Endodermal cell (in vitro differentiated cells): ENCODE results near the gene UBLCP1. TPM values are rescaled to one million over a fixed set of nuclear protein-coding genes. Genes with fewer than 3 reads are reported as not detected.

Source experiments
- DNase-seq: peaks from one replicate; pipeline ENCODE4 v3.0.0-alpha.2; 2017
- H3K27ac ChIP-seq: 2 replicates; pipeline ENCODE4 v1.5.1; 2013; ENCODE audit warnings: mild to moderate bottlenecking, low read depth, low read length, moderate library complexity
- H3K27me3 ChIP-seq: 2 replicates; pipeline ENCODE4 v1.6.1; 2013; ENCODE audit warnings: mild to moderate bottlenecking, low read length, moderate library complexity; ENCODE audit not compliant: insufficient read depth, control insufficient read depth, poor library complexity, severe bottlenecking
- H3K36me3 ChIP-seq: 2 replicates; pipeline ENCODE4 v1.7.0; 2013; ENCODE audit warnings: mild to moderate bottlenecking, low read length, moderate library complexity; ENCODE audit not compliant: control insufficient read depth, insufficient read depth
- H3K4me1 ChIP-seq: one replicate; pipeline ENCODE4 v1.7.0; 2013; ENCODE audit warnings: low read length; ENCODE audit not compliant: control insufficient read depth, insufficient read depth
- H3K4me3 ChIP-seq: 2 replicates; pipeline ENCODE4 v1.5.1; 2013; ENCODE audit warnings: mild to moderate bottlenecking, low read length, moderate library complexity
- H3K9ac ChIP-seq: 2 replicates; pipeline ENCODE4 v1.6.1; 2013; ENCODE audit warnings: mild to moderate bottlenecking, low read length, moderate library complexity; ENCODE audit not compliant: poor library complexity, severe bottlenecking; ENCODE audit errors: extremely low read depth
- H3K9me3 ChIP-seq: 2 replicates; pipeline ENCODE4 v1.6.1; 2013; ENCODE audit warnings: mild to moderate bottlenecking, low read length, moderate library complexity; ENCODE audit not compliant: control insufficient read depth
- H3K27ac Mint-ChIP-seq: 2 replicates; pipeline ENCODE4 v1.8.0; 2020; ENCODE audit warnings: mixed read lengths
- H3K27me3 Mint-ChIP-seq: 2 replicates; pipeline ENCODE4 v1.8.0; 2021; ENCODE audit warnings: mild to moderate bottlenecking, mixed read lengths; ENCODE audit not compliant: insufficient read depth
- H3K36me3 Mint-ChIP-seq: 2 replicates; pipeline ENCODE4 v1.8.0; 2020; ENCODE audit warnings: low read depth, mixed read lengths
- H3K4me1 Mint-ChIP-seq: 2 replicates; pipeline ENCODE4 v1.8.0; 2020; ENCODE audit warnings: mixed read lengths
- H3K4me3 Mint-ChIP-seq: 2 replicates; pipeline ENCODE4 v1.8.0; 2020; ENCODE audit warnings: mild to moderate bottlenecking, moderate library complexity, mixed read lengths
- H3K9me3 Mint-ChIP-seq: 2 replicates; pipeline ENCODE4 v1.8.0; 2020; ENCODE audit warnings: mild to moderate bottlenecking, mixed read lengths
- WGBS, 2 experiments: methylation state at CpG; one replicate each; pipeline versions ENCODE4 v1.1.5 to v1.1.7; 2013; ENCODE audit warnings: missing lambda C conversion rate in 2 of 2, mixed read lengths in 1 of 2; ENCODE audit not compliant: insufficient coverage in 1 of 2, insufficient read length in 1 of 2; 5-methylcytosine and 5-hydroxymethylcytosine counted together
- total RNA-seq, 2 donors: library from RNA; stranded (reverse); fragmentation: NEBNext Ultra II Directional in 1 of 2; extraction: Animal tissue kit (Norgen Biotek cat#: 25700) in 1 of 2; gene quantifications; 2 replicates in 1 of 2; 3 replicates in 1 of 2; pipeline ENCODE4 v1.2.1, GENCODE V29; 2021
- TF ChIP-seq, protein P1 (sequence below): fragments of 200-600 bp; sonication (generic); conservative IDR thresholded peaks from 2 replicates; pipeline ENCODE4 v1.5.0; 2021; ENCODE audit warnings: antibody characterized with exemption, mild to moderate bottlenecking

Gene UBLCP1
- total RNA-seq, 2 donors from 2014 or later, result 38.0 to 44.4 TPM

DNA sequence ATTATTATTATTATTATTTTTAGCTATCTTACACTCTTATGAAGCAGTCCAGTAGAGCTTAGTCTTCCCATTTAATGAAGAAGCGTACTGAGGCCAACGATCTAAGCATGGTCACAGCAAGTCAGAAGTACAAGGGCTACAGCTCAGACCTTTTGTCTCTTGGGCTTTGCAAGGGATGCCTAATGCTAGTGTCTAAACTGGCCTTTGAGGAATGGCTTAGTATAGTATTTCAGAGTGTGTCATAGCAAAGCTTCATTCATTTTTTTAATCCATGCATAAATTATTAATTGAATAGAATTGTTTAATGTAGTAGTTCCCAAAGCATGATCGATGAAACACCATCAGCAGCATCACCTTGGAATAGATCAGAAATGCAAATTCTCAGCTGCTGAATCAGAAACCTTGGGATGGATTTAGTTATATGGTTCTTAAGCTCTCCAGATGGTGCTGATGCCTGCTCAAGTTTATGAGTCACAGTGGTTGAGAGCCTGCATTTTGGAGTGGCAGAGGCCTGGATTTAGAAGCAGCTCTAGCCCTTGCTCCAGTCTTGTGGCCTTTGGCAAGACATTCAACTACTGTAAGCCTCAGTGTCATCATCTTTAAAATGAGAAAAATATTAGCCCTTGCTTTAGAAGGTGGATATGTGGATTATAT is 61.1 kb downstream of the UBLCP1 start:
- Histone ChIP-seq H3K27me3 (peaks cover 4% of the 10 kb centered on the region), H3K9ac (no peak overlapping the region), H3K9me3 (no peaks in the 10 kb centered on the region), H3K36me3 (no peaks in the 10 kb centered on the region), H3K4me3 (no peak overlapping the region), H3K27ac (no peak overlapping the region), H3K4me1 (no peaks in the 10 kb centered on the region)
- Mint-ChIP-seq H3K36me3 (no peaks in the 10 kb centered on the region), H3K4me3 (no peak overlapping the region), H3K9me3 (no peaks in the 10 kb centered on the region), H3K4me1 (peaks cover 3% of the 10 kb centered on the region), H3K27me3 (peaks cover 15% of the 10 kb centered on the region), H3K27ac (no peak overlapping the region)
- no peak for DNase-seq
- TF ChIP-seq, protein P1, sequence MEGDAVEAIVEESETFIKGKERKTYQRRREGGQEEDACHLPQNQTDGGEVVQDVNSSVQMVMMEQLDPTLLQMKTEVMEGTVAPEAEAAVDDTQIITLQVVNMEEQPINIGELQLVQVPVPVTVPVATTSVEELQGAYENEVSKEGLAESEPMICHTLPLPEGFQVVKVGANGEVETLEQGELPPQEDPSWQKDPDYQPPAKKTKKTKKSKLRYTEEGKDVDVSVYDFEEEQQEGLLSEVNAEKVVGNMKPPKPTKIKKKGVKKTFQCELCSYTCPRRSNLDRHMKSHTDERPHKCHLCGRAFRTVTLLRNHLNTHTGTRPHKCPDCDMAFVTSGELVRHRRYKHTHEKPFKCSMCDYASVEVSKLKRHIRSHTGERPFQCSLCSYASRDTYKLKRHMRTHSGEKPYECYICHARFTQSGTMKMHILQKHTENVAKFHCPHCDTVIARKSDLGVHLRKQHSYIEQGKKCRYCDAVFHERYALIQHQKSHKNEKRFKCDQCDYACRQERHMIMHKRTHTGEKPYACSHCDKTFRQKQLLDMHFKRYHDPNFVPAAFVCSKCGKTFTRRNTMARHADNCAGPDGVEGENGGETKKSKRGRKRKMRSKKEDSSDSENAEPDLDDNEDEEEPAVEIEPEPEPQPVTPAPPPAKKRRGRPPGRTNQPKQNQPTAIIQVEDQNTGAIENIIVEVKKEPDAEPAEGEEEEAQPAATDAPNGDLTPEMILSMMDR, result no peak
- WGBS, 2 experiments, result 92 to 100% methylated on average over 3 of the region's 3 CpGs

GRCh38 chr5:159324986-159325385 is 61.9 kb downstream of the UBLCP1 start:
- Mint-ChIP-seq H3K9me3 (no peaks in the 10 kb centered on the region), H3K27me3 (peaks cover 19% of the 10 kb centered on the region), H3K4me3 (no peak overlapping the region), H3K36me3 (no peaks in the 10 kb centered on the region), H3K4me1 (peaks cover 3% of the 10 kb centered on the region), H3K27ac (no peak overlapping the region)
- H3K36me3 ChIP-seq, result no peaks in the 10 kb centered on the region
- H3K27ac ChIP-seq, result no peak overlapping the region
- no peak for DNase-seq
- no peaks in the 10 kb centered on the region for H3K9me3 ChIP-seq
- no peak overlapping the region for H3K9ac ChIP-seq
- no peaks in the 10 kb centered on the region for H3K4me1 ChIP-seq
- TF ChIP-seq, protein P1, result no peak
- H3K27me3 ChIP-seq, result peaks cover 5% of the 10 kb centered on the region
- H3K4me3 ChIP-seq, result no peak overlapping the region
- 91 to 92% methylated on average over 3 to 4 of the region's 4 CpGs for WGBS, 2 experiments

DNA sequence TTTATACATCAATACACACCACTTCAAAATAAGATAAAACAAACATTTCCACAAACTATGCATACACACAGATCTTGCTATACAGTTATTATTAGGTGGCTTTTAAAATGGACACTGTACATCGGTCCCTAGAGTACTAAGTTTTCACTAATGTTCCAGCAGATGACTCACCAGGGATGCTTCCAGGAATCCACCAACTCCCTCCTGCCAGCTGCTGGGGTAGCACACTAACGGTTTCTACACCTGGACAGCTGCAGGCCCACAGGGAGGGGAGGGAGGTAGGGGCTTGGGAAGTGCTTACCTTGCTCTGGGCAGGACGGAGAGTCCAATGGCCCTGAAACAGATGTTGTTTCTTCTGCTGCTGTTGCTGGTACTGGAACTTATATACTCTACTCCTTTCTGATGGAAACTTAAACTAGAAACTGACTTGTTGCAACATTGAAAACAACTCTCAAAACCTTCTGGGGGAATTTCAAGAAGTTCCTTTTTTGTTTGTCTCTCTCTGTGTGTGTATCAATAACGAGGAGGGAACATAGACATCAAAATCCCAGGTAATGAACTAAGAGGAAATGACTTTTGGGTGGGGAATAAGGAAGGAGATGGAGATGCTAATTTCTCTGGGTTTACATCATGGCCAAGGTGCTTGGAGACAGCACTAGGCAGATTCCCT is 67.2 kb downstream of the UBLCP1 start, which contains the start of gene IL12B:
Gene IL12B, minus strand, starts transcription at position 357 of the 670 bp plus-strand sequence. CDS start 3,705 bp downstream, outside the sequence.
- peaks cover 19% of the 10 kb centered on the region for H3K27me3 Mint-ChIP-seq
- H3K36me3 Mint-ChIP-seq, result no peaks in the 10 kb centered on the region
- H3K4me3 ChIP-seq, result no peak within 1 kb of the TSS
- no peak within 1 kb of the TSS for H3K9ac ChIP-seq
- H3K4me1 Mint-ChIP-seq, result peaks cover 9% of the 10 kb centered on the region
- WGBS, 2 experiments, result 88 to 100% methylated on average over 1 to 4 of the region's 4 CpGs
- H3K27ac Mint-ChIP-seq, result no peak within 1 kb of the TSS
- DNase-seq, result no peak
- peak within 1 kb of the TSS; percentile 66 for H3K4me3 Mint-ChIP-seq
- H3K9me3 ChIP-seq, result no peaks in the 10 kb centered on the region
- TF ChIP-seq, protein P1, result no peak
- H3K36me3 ChIP-seq, result no peaks in the 10 kb centered on the region
- peaks cover 9% of the 10 kb centered on the region for H3K4me1 ChIP-seq
- H3K9me3 Mint-ChIP-seq, result no peaks in the 10 kb centered on the region
- no peak within 1 kb of the TSS for H3K27ac ChIP-seq
- peaks cover 11% of the 10 kb centered on the region for H3K27me3 ChIP-seq
